Measurements from ENCODE around the gene GPRASP2. TPM values are rescaled to one million over a fixed set of nuclear protein-coding genes. Genes with fewer than 3 reads are reported as not detected.

GPRASP2 gene
- total RNA-seq, 1 experiment from 2014 or later, result 6.2 TPM

GRCh38 chrX:102723456-102723855, 11.2 kb downstream of the GPRASP2 start:
- H3K9me2 ChIP-seq (ENCODE audit: insufficient read depth), result no peaks in the 10 kb centered on the region
- intact Hi-C loops (cut with micrococcal nuclease; ENCODE audit: unreplicated experiment), result no loop called here
- H2AFZ ChIP-seq, result no peak overlapping the region
- H3K4me3 ChIP-seq, result no peak overlapping the region
- H3K27me3 ChIP-seq (ENCODE audit: insufficient read depth, low read depth), result no peaks in the 10 kb centered on the region
- H3K9me3 ChIP-seq (ENCODE audit: insufficient read depth, low read depth), result no peaks in the 10 kb centered on the region
- TF ChIP-seq, protein P1, sequence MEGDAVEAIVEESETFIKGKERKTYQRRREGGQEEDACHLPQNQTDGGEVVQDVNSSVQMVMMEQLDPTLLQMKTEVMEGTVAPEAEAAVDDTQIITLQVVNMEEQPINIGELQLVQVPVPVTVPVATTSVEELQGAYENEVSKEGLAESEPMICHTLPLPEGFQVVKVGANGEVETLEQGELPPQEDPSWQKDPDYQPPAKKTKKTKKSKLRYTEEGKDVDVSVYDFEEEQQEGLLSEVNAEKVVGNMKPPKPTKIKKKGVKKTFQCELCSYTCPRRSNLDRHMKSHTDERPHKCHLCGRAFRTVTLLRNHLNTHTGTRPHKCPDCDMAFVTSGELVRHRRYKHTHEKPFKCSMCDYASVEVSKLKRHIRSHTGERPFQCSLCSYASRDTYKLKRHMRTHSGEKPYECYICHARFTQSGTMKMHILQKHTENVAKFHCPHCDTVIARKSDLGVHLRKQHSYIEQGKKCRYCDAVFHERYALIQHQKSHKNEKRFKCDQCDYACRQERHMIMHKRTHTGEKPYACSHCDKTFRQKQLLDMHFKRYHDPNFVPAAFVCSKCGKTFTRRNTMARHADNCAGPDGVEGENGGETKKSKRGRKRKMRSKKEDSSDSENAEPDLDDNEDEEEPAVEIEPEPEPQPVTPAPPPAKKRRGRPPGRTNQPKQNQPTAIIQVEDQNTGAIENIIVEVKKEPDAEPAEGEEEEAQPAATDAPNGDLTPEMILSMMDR (conservative IDR thresholded peaks at IDR 0.05), result no peak
- TF ChIP-seq EZH2 (IDR thresholded peaks at IDR 0.05; ENCODE audit: low read depth), result no peak
- H3K79me2 ChIP-seq (ENCODE audit: low read depth), result no peaks in the 10 kb centered on the region
- POLR2A ChIA-PET (ENCODE audit: unreplicated experiment), result no interaction called here
- H3K4me1 ChIP-seq (replicated peaks; ENCODE audit: insufficient read depth), result no peaks in the 10 kb centered on the region
- no peak for DNase-seq
- no peak overlapping the region for H3K4me2 ChIP-seq
- H4K20me1 ChIP-seq (ENCODE audit: insufficient read depth), result no peaks in the 10 kb centered on the region
- no peak overlapping the region for H3K27ac ChIP-seq
- CTCF ChIA-PET, result interaction anchor here (0.6 kb wide), 1 partner anchor 639 kb away, joined by 3 read pairs; no protein-coding TSS in a partner anchor
- no TSS peak for BruUV-seq (replicated peaks)
- H3F3A ChIP-seq (ENCODE audit: insufficient read depth, low read depth), result no peaks in the 10 kb centered on the region
- H3K36me3 ChIP-seq (ENCODE audit: low read depth), result no peaks in the 10 kb centered on the region

DNA sequence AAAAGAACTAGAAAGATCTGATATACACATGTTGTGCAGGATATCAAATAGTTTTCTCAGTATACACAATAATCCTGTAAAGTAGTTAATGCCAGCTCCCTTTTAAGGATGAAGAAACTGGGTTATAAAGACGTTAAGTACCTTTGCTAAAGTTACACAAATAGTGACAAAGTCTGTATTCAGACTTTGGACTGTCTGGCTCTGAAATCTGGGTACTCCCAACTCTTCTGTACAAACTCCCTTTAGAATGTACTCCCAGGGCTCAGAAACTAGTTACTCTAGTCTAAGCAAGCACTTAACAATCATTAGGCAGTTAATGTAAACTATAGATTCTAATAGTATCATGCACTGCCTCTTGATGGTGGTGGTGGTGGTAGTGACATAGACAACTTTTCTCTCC, 15.5 kb downstream of the GPRASP2 start:
- Histone ChIP-seq H4K20me1 (ENCODE audit: insufficient read depth) (no peaks in the 10 kb centered on the region), H3K36me3 (ENCODE audit: low read depth) (no peaks in the 10 kb centered on the region)
- CTCF ChIA-PET, result no interaction called here

DNA sequence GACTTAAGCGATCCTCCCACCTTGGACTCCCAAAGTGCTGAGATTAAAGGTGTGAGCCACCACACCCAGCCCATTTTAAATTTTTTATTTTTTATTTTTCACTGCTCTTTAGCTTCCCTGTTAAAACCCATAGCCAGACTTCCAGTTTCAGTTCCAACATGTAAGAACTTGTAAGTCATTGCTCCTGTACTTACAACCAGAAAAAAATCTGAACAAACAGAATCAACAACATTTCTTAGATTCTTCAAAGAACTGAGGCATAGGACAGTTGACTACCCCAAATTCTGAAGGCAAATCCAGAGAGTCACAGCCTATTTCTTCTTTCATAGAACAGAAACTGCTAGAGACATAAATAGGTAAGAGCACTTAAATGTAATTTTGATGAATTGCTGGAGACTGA, 16.4 kb downstream of the GPRASP2 start:
- POLR2A ChIA-PET (ENCODE audit: unreplicated experiment), result no interaction called here
- Histone ChIP-seq H3K27ac (no peak overlapping the region), H3K4me2 (no peak overlapping the region), H3K27me3 (ENCODE audit: insufficient read depth, low read depth) (no peaks in the 10 kb centered on the region), H3K4me3 (no peak overlapping the region), H3K36me3 (ENCODE audit: low read depth) (no peaks in the 10 kb centered on the region), H4K20me1 (ENCODE audit: insufficient read depth) (no peaks in the 10 kb centered on the region), H3F3A (ENCODE audit: insufficient read depth, low read depth) (no peaks in the 10 kb centered on the region), H3K79me2 (ENCODE audit: low read depth) (no peaks in the 10 kb centered on the region), H2AFZ (no peak overlapping the region), H3K9me3 (ENCODE audit: insufficient read depth, low read depth) (no peaks in the 10 kb centered on the region), H3K4me1 (replicated peaks; ENCODE audit: insufficient read depth) (no peaks in the 10 kb centered on the region), H3K9me2 (ENCODE audit: insufficient read depth) (no peaks in the 10 kb centered on the region)
- CTCF ChIA-PET, result no interaction called here
- intact Hi-C loops (cut with micrococcal nuclease; ENCODE audit: unreplicated experiment), result no loop called here
- no peak for TF ChIP-seq EZH2 (IDR thresholded peaks at IDR 0.05; ENCODE audit: low read depth)
- TF ChIP-seq, protein P1 (conservative IDR thresholded peaks at IDR 0.05), result no peak
- no TSS peak for BruUV-seq (replicated peaks)
- no peak for DNase-seq

More for the DNA sequence above, 15.5 kb downstream of the GPRASP2 start:
- no peaks in the 10 kb centered on the region for H3K9me2 ChIP-seq (ENCODE audit: insufficient read depth)
- no peak overlapping the region for H3K27ac ChIP-seq
- H3F3A ChIP-seq (ENCODE audit: insufficient read depth, low read depth), result no peaks in the 10 kb centered on the region
- no peak overlapping the region for H3K4me2 ChIP-seq
- H2AFZ ChIP-seq, result no peak overlapping the region
- H3K27me3 ChIP-seq (ENCODE audit: insufficient read depth, low read depth), result no peaks in the 10 kb centered on the region
- BruUV-seq (replicated peaks), result no TSS peak
- no peaks in the 10 kb centered on the region for H3K4me1 ChIP-seq (replicated peaks; ENCODE audit: insufficient read depth)
- TF ChIP-seq EZH2 (IDR thresholded peaks at IDR 0.05; ENCODE audit: low read depth), result no peak
- TF ChIP-seq, protein P1 (conservative IDR thresholded peaks at IDR 0.05), result no peak
- intact Hi-C loops (cut with micrococcal nuclease; ENCODE audit: unreplicated experiment), result no loop called here
- H3K9me3 ChIP-seq (ENCODE audit: insufficient read depth, low read depth), result no peaks in the 10 kb centered on the region
- POLR2A ChIA-PET (ENCODE audit: unreplicated experiment), result no interaction called here
- H3K79me2 ChIP-seq (ENCODE audit: low read depth), result no peaks in the 10 kb centered on the region
- no peak for DNase-seq
- no peak overlapping the region for H3K4me3 ChIP-seq
